Mononuclear cell (primary cell): ENCODE measurements around the gene LATS1. TPM values are rescaled to one million over a fixed set of nuclear protein-coding genes. Genes with fewer than 3 reads are reported as not detected.
"Not testable (repeated sequence)": the region's sequence is repeated elsewhere in the genome, so short reads cannot be mapped to it uniquely, and the experiment has no call there.

Experiments
- H3K27me3 ChIP-seq: 2 replicates; pipeline ENCODE4 v1.6.0; 2011; ENCODE audit warnings: low read length, control low read depth; ENCODE audit not compliant: insufficient read depth
- H3K4me1 ChIP-seq: 2 replicates; pipeline ENCODE4 v1.5.1; 2011; ENCODE audit warnings: mild to moderate bottlenecking, low read length, control low read depth; ENCODE audit not compliant: insufficient read depth
- H3K4me3 ChIP-seq: 2 replicates; pipeline ENCODE4 v1.5.1; 2011; ENCODE audit warnings: mild to moderate bottlenecking, low read length, moderate library complexity
- H3K9me3 ChIP-seq: 2 replicates; pipeline ENCODE4 v1.5.1; 2011; ENCODE audit warnings: low read depth, mild to moderate bottlenecking, control low read depth, low read length
- total RNA-seq: library from RNA; depleted of rRNA; stranded (reverse); fragments of >200 nt; gene quantifications from one replicate; pipeline ENCODE4 v1.2.3, GENCODE V29; 2012

Gene LATS1
- total RNA-seq = 32.2 TPM

DNA sequence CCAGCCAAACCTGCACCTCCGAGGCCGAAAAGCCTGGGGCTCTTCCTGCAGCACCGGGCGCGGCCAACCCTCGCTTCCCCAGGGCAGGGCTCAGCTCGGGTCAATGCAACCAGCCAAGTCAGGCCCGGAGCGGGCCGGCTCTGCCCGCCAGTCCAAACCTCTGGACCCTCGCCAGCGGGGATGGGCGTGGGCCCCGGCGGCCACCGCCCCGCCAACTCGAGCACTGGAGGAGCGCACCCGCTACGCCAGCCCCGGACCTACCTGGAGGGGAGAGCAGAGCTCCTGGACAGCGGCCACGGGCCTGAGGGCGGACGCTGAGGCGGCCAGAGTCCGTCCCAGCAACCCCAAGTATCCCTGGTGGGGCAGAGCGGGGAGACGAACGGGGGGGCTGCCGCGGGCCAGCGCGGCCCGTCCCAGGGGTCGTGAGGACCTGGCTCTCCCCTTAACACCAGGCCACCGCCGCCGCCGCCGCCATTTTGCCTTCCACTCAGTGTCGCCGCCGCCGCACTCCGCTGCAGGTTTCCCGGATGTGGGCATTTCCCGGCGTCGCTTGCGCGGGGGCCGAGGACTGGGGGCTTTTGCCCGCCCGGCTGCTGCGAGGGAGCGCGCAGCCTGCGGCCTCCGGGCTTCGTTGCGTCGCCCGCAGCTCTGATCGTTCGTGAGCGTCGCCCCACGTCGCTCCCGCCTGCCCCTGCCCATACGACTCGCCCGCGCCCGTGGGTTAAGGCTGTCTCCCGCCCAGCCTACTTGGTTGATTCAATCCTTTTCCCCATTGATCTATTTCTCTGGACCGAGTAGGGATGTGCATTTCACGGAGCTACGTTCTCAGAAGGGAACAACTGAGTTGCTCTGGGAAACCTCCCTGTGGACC lies at the start of gene LATS1:
LATS1 (minus strand) TSS at position 514 of the 871 bp plus-strand sequence. CDS start 15,975 bp downstream, outside the sequence.
- H3K4me1 ChIP-seq = peaks cover 26% of the 10 kb centered on the region

DNA sequence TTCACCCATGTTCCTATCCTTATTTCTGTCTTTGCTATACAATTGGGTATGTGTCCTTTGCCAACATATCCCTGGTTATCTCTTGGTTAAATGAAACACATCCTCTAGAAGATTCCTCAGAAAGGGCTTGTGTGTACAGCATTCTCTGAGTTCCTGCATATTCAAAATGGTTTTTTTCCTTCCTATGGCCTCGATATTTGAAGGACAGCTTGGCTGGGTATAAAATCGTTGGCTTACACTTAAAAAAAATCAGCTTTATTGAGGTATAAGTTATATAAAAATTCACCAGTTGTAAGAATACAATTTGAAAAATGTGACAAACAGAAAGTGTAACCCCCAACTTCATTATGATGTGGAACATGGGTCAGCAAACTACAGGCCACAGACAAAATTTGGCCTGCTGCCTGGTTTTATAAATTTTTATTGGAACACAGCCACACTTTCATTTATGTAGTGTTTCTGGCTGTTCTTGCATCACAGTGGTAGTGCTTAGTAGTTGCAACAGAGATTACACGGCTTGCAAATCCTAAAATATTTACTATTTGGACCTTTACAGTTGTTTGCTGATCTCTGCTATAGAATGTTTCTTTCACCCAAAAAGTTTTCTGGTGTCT lies 48.4 kb upstream of the LATS1 start:
- Histone ChIP-seq H3K9me3 (no peaks in the 10 kb centered on the region), H3K4me3 (no peak overlapping the region), H3K27me3 (no peaks in the 10 kb centered on the region), H3K4me1 (peaks cover 15% of the 10 kb centered on the region)

More for the DNA sequence above, at the start of gene LATS1:
- peak within 1 kb of the TSS; percentile 98 for H3K4me3 ChIP-seq
- H3K27me3 ChIP-seq = no peaks in the 10 kb centered on the region
- no peaks in the 10 kb centered on the region for H3K9me3 ChIP-seq

DNA sequence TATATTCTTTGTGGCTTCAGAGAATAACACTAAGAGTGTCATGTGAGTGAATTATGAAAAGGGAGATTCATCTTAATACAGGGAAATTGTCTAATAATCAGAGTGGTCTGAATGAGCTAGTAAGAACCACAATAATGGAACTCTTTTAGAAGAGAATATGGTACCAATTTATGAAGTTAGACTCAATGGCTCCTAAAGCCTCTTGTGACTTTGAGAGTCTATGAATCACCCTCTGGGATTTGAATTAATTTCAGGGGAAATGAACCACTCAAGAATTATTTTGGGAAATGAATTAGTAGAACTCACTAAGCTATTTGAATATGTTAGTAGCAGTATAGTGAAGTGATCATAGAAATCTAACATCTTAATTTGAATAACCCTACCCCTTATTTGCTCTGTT lies 46.0 kb upstream of the LATS1 start:
- Histone ChIP-seq H3K27me3 (no peaks in the 10 kb centered on the region), H3K4me1 (peaks cover 26% of the 10 kb centered on the region), H3K9me3 (no peaks in the 10 kb centered on the region), H3K4me3 (no peak overlapping the region)

DNA sequence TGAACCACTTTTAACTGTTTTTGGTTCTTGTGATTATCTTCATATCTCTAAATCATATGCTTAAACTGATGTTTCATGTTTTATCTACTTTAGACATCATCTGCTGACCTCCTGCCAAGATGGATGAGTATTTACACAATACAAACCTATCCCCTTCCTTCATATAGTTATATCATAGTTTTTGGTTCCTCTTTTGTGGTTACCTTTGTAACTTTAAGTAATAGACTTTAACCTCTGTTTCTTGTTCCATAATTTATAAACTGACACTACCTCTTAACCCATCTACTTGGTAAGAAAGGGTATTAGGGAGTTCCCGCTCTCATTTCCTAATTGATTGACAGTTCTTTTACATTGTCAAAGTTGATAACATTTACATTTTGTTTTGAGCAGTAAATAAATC lies 43.5 kb upstream of the LATS1 start:
- H3K27me3 ChIP-seq = no peaks in the 10 kb centered on the region
- H3K4me1 ChIP-seq = peaks cover 17% of the 10 kb centered on the region
- no peaks in the 10 kb centered on the region for H3K9me3 ChIP-seq

DNA sequence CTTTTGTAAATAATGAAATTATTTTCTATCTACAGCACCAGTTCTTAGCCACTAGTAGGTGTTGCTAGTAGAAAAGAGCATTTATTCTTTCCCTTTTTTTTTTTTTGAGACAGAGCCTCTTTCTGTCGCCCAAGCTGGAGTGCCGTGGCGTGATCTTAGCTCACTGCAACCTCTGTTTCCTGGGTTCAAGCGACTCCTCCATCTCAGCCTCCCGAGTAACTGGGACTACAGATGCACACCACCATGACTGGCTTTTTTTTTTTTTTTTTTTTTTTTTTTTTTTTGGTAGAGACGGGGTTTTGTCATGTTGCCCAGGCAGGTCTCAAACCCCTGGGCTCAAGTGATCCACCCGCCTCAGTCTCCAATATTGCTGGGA lies 38.3 kb upstream of the LATS1 start:
- H3K4me1 ChIP-seq = peaks cover 53% of the 10 kb centered on the region
- no peak overlapping the region for H3K4me3 ChIP-seq
- no peaks in the 10 kb centered on the region for H3K27me3 ChIP-seq
- no peaks in the 10 kb centered on the region for H3K9me3 ChIP-seq

More for the DNA sequence above, 43.5 kb upstream of the LATS1 start:
- H3K4me3 ChIP-seq = no peak overlapping the region

DNA sequence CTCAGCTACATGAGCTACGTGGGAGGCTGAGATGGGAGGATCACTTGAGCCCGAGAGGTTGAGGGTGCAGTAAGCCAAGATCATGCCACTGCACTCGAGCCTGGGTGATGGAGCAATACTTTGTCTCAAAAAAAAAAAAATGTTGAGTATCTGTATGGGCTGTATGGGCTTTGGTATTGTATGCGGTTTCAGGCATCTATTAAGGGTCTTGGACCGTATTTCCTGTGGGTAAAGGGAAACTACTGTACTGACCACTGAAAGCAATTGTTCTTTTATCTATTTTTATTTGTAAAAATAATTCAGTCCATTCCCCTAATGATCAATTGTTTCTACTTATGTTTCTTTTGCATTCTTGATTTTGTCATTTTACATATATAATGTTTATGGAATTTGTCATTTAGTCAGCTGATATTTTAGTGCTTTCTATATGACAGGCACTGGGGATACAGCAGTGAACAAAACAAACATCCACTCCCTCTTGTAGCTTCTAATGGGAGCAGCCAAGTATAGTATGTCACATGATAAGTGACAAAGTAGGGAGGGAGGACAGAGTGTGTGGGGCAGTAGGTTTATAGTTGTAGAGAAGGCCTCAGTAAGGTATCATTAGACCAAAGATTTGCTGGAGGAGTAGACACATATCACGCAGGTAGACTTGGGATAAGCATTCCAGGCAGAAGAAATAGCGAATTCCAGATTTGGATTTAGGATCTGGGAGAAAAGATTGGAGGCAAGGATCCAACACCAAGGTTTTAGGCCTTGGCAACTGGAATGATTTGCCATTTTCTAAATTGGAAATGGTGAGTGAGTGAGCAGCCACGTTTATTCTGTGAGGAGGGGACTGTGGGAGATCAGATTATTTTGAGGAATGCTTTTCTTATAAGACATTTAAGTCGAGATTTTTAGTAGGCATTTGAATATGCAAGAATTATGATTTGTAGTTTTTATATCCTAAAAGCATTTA lies 37.7 kb upstream of the LATS1 start:
- no peak overlapping the region for H3K4me3 ChIP-seq
- H3K27me3 ChIP-seq = no peaks in the 10 kb centered on the region
- H3K4me1 ChIP-seq = peaks cover 59% of the 10 kb centered on the region
- H3K9me3 ChIP-seq = no peaks in the 10 kb centered on the region

DNA sequence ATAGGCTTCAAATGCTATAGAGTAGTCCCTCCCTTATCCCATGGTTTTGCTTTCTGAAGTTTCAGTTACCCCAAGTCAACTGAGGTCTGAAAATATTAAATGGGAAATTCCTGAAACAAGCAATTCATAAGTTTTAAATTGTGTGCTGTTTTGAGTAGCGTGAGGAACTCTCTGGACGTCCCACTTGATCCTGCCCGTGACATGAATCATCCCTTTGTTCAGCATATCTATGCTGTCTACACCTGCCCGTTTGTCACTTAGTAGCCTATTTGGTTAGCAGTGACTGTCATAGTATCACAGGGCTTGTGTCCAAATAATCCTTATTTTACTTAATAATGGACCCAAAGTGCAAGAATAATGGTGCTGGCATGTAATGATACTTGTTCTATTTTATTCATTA lies 36.6 kb upstream of the LATS1 start:
- Histone ChIP-seq H3K9me3 (no peaks in the 10 kb centered on the region), H3K4me1 (peaks cover 55% of the 10 kb centered on the region), H3K4me3 (no peak overlapping the region), H3K27me3 (no peaks in the 10 kb centered on the region)

DNA sequence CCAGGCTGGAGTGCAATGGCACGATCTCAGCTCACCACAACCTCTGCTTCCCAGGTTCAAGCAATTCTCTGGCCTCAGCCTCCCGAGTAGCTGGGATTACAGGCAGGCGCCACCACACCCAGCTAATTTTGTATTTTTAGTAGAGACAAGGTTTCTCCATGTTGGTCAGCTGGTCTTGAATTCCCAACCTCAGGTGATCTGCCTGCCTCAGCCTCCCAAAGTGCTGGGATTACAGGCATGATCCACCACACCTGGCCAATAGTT lies 35.4 kb upstream of the LATS1 start:
- H3K4me3 ChIP-seq, H3K9me3 ChIP-seq, H3K27me3 ChIP-seq: not testable (repeated sequence)
- H3K4me1 ChIP-seq = peaks cover 62% of the 10 kb centered on the region

DNA sequence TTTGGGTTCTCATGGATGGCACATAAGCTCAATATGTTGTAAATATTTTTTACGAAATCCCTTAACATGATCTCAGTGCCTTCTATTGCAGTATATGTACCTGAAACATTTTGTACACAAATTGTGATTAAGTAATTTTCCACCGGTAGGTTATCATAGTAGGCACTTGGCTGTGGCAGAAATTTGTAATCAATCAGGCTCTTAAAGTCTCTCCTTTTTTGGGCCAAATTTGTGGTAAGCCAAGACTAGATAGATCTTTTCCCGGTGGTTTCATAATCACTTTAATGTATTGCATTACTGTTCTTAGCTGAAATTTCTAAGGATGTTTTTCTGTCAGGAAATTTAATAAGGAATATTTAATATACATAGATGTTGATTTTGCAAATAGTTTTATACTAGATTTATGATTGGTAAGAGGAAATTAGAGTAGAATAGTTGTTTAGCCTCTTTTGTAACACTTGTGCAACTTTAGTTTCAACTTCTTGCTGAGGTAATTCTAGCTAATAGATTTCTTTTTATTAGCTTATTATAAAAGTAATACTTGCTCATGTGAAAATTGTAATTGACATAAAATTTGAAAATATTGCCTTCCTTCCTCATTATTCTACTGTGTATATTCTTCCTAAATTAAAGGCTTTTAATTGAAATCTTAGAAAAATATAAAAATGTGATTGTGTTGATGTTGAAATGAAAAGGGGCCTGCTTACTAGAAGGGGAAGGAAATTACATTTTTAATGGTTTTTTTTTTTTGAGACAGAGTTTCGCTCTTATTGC lies 34.9 kb upstream of the LATS1 start:
- Histone ChIP-seq H3K9me3 (no peaks in the 10 kb centered on the region), H3K27me3 (no peaks in the 10 kb centered on the region), H3K4me3 (no peak overlapping the region), H3K4me1 (peaks cover 65% of the 10 kb centered on the region)

DNA sequence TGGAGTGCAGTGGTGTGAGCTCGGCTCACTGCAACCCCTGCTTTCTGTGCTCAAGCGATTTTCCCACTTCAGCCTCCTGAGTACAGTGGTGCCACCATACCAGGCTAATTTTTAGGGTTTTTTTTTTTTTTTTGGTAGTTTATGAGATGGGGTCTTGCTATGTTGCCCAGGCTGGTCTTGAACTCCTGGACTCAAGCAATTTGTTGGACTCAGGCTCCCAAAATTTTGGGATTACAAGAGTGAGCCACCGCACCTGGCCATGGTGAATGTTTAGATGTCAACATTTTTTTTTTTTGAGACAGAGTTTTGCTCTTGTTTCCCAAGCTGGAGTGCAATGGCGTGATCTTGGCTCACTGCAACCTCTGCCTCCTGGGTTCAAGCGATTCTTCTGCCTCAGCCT lies 34.0 kb upstream of the LATS1 start:
- H3K27me3 ChIP-seq, H3K9me3 ChIP-seq, H3K4me3 ChIP-seq: not testable (repeated sequence)
- H3K4me1 ChIP-seq = peaks cover 67% of the 10 kb centered on the region

DNA sequence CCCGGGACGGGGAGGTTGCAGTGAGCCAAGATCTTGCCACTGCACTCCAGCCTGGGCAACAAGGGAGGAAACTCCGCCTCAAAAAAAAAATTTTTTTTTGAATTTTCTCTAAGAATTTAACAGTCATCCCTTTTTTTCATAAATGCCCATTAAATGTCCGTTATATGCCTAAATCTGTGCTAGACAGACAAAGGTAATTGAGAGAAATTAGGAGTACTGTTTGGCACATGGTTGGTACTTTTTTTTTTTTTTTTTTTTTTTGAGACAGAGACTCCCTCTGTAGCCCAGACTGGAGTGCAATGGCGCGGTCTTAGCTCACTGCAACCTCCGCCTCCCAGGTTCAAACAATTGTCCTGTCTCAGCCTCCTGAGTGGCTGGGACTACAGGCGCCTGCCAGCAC lies 33.3 kb upstream of the LATS1 start:
- H3K4me3 ChIP-seq = peak overlapping the region; percentile 97
- peaks cover 73% of the 10 kb centered on the region for H3K4me1 ChIP-seq
- H3K9me3 ChIP-seq = no peaks in the 10 kb centered on the region
- H3K27me3 ChIP-seq = no peaks in the 10 kb centered on the region

DNA sequence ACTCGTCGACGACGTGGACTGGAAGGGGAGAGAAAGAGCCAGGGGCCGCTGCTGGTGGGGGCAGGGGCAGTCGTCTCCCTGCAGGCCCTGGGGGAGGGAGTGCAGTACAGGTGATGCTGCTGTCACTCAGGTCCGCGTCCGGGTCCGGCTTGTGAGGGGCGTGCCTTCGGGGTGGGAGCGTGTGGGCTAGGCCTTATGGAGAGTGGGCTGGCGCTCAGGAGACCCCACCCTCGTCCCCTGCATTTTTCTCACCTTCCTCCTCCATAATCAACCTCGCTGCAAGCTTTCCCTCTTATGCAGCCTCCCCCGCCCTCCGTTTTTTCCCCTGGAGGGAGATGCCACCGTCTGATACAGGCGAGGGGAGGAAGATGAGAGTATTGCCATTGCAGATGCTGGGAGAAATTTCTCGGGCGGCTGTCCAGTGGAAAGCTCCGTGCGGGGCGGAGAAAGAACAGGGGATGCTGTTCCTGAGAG lies 32.3 kb upstream of the LATS1 start:
- H3K27me3 ChIP-seq = no peaks in the 10 kb centered on the region
- H3K4me3 ChIP-seq = peak overlapping the region; percentile 97
- H3K9me3 ChIP-seq = no peaks in the 10 kb centered on the region
- peaks cover 74% of the 10 kb centered on the region for H3K4me1 ChIP-seq

DNA sequence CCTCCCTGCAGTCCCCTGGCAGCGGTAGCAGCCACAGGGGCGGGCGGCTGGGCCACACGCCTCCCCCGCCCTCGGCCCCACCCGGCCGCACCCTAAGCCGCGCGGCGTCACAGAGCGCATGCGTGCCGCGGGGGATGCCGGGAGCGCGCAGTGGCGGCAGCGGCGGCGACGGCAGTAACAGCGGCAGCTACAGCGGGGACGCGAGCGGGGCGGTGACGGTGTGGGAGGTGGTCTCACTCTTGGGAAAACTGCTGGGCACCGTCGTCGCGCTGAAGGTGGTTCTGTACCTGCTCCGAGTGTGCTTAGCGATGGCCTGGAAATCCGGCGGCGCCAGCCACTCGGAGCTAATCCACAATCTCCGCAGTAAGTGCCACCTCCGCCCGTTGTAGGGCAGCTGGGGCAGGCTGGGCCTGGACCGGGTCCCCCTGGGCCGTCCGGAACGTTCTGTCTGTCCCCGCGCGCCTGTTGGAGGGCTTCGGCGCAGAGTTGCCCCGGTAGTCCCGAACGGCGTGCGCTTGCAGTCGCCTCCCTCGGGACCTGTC lies 31.8 kb upstream of the LATS1 start, which contains the start of gene PCMT1:
PCMT1 (plus strand) TSS at position 148 of the 542 bp plus-strand sequence; CDS start at position 309, 161 bp downstream.
- Histone ChIP-seq H3K9me3 (no peaks in the 10 kb centered on the region), H3K4me3 (peak within 1 kb of the TSS; percentile 97), H3K27me3 (no peaks in the 10 kb centered on the region), H3K4me1 (peaks cover 73% of the 10 kb centered on the region)

DNA sequence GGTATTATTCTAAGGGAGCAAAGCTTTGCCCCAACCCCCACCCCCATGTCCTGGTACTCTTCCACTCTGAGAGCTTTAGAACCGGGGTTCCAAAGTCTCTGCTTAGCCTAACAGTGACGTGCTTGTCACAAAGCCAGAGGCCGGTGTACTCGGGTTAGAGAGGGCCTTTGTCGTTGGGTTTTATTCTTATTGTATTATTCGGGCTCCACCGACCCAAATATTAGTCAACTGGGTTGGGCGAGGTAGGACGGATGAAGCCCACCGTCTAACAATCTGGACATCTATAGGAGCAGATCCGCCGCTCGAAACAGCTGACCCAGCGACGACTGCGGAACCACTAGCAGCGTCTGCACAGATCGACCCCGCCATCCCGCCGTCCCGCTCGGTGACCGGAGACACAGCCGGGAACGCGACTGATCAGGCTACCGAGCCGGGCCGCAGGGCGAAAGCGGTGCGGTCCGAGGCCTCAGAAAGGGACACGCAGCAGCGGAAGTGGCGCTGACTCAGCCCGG lies 31.2 kb upstream of the LATS1 start:
- Histone ChIP-seq H3K4me1 (peaks cover 68% of the 10 kb centered on the region), H3K4me3 (peak overlapping the region; percentile 97)
- not testable (repeated sequence) for H3K27me3 ChIP-seq

More for the DNA sequence above, 31.2 kb upstream of the LATS1 start:
- H3K9me3 ChIP-seq = not testable (repeated sequence)
